Measurements from ENCODE around the gene NPC1. TPM values are rescaled to one million over a fixed set of nuclear protein-coding genes. Genes with fewer than 3 reads are reported as not detected.

The NPC1 gene
- total RNA-seq, 1 experiment from 2014 or later = 63.4 TPM

GRCh38 chr18:23627970-23628369 lies 41.7 kb upstream of the NPC1 start:
- Histone ChIP-seq H3K4me2 (ENCODE audit: low read depth, low read length, poor library complexity, severe bottlenecking) (no peak overlapping the region), H3K9ac (ENCODE audit: low read length) (no peak overlapping the region), H3K36me3 (ENCODE audit: insufficient read depth, low read length) (no peaks in the 10 kb centered on the region), H3K9me3 (ENCODE audit: low read length) (no peaks in the 10 kb centered on the region), H3K27ac (ENCODE audit: low read length) (no peak overlapping the region), H2AFZ (ENCODE audit: low read length) (no peak overlapping the region), H3K9me2 (replicated peaks; ENCODE audit: insufficient read depth, low read length) (no peaks in the 10 kb centered on the region), H3K79me2 (ENCODE audit: low read length) (no peaks in the 10 kb centered on the region), H3K4me1 (ENCODE audit: low read length) (no peaks in the 10 kb centered on the region), H3K27me3 (ENCODE audit: low read length) (no peaks in the 10 kb centered on the region), H3K4me3 (ENCODE audit: low read length) (no peak overlapping the region), H4K20me1 (ENCODE audit: insufficient read depth, low read depth, low read length) (no peaks in the 10 kb centered on the region)
- no peak for DNase-seq

GRCh38 chr18:23627321-23627720 lies 41.0 kb upstream of the NPC1 start:
- H4K20me1 ChIP-seq (ENCODE audit: insufficient read depth, low read depth, low read length) = no peaks in the 10 kb centered on the region
- no peak overlapping the region for H3K9ac ChIP-seq (ENCODE audit: low read length)
- no peaks in the 10 kb centered on the region for H3K36me3 ChIP-seq (ENCODE audit: insufficient read depth, low read length)
- no peaks in the 10 kb centered on the region for H3K79me2 ChIP-seq (ENCODE audit: low read length)
- H3K27me3 ChIP-seq (ENCODE audit: low read length) = no peaks in the 10 kb centered on the region
- H2AFZ ChIP-seq (ENCODE audit: low read length) = no peak overlapping the region
- H3K27ac ChIP-seq (ENCODE audit: low read length) = no peak overlapping the region
- no peaks in the 10 kb centered on the region for H3K4me1 ChIP-seq (ENCODE audit: low read length)
- H3K9me3 ChIP-seq (ENCODE audit: low read length) = no peaks in the 10 kb centered on the region
- no peaks in the 10 kb centered on the region for H3K9me2 ChIP-seq (replicated peaks; ENCODE audit: insufficient read depth, low read length)
- no peak for DNase-seq
- no peak overlapping the region for H3K4me3 ChIP-seq (ENCODE audit: low read length)
- H3K4me2 ChIP-seq (ENCODE audit: low read depth, low read length, poor library complexity, severe bottlenecking) = no peak overlapping the region

- H3K4me3 ChIP-seq (ENCODE audit: low read length) = no peak overlapping the region
- H3K4me1 ChIP-seq (ENCODE audit: low read length) = no peaks in the 10 kb centered on the region
- no peak overlapping the region for H3K4me2 ChIP-seq (ENCODE audit: low read depth, low read length, poor library complexity, severe bottlenecking)
- H3K9ac ChIP-seq (ENCODE audit: low read length) = no peak overlapping the region
- DNase-seq = no peak
- no peaks in the 10 kb centered on the region for H3K9me2 ChIP-seq (replicated peaks; ENCODE audit: insufficient read depth, low read length)
- H4K20me1 ChIP-seq (ENCODE audit: insufficient read depth, low read depth, low read length) = no peaks in the 10 kb centered on the region
- no peaks in the 10 kb centered on the region for H3K79me2 ChIP-seq (ENCODE audit: low read length)
- H3K9me3 ChIP-seq (ENCODE audit: low read length) = no peaks in the 10 kb centered on the region
- no peaks in the 10 kb centered on the region for H3K36me3 ChIP-seq (ENCODE audit: insufficient read depth, low read length)
- H3K27ac ChIP-seq (ENCODE audit: low read length) = no peak overlapping the region
- no peak overlapping the region for H2AFZ ChIP-seq (ENCODE audit: low read length)
- no peaks in the 10 kb centered on the region for H3K27me3 ChIP-seq (ENCODE audit: low read length)
These were observed 40.4 kb upstream of the NPC1 start for GRCh38 chr18:23626451-23627279.

GRCh38 chr18:23623040-23623439 lies 36.7 kb upstream of the NPC1 start:
- H3K9ac ChIP-seq (ENCODE audit: low read length) = no peak overlapping the region
- no peak overlapping the region for H3K4me3 ChIP-seq (ENCODE audit: low read length)
- H3K36me3 ChIP-seq (ENCODE audit: insufficient read depth, low read length) = no peaks in the 10 kb centered on the region
- H3K9me2 ChIP-seq (replicated peaks; ENCODE audit: insufficient read depth, low read length) = no peaks in the 10 kb centered on the region
- H3K27me3 ChIP-seq (ENCODE audit: low read length) = no peaks in the 10 kb centered on the region
- H2AFZ ChIP-seq (ENCODE audit: low read length) = no peak overlapping the region
- no peaks in the 10 kb centered on the region for H3K9me3 ChIP-seq (ENCODE audit: low read length)
- no peak overlapping the region for H3K27ac ChIP-seq (ENCODE audit: low read length)
- no peaks in the 10 kb centered on the region for H3K79me2 ChIP-seq (ENCODE audit: low read length)
- H3K4me1 ChIP-seq (ENCODE audit: low read length) = no peaks in the 10 kb centered on the region
- no peak overlapping the region for H3K4me2 ChIP-seq (ENCODE audit: low read depth, low read length, poor library complexity, severe bottlenecking)
- no peak for DNase-seq
- no peaks in the 10 kb centered on the region for H4K20me1 ChIP-seq (ENCODE audit: insufficient read depth, low read depth, low read length)

GRCh38 chr18:23619388-23619881 lies 33.1 kb upstream of the NPC1 start:
- Histone ChIP-seq H4K20me1 (ENCODE audit: insufficient read depth, low read depth, low read length) (no peaks in the 10 kb centered on the region), H3K27ac (ENCODE audit: low read length) (no peak overlapping the region), H3K36me3 (ENCODE audit: insufficient read depth, low read length) (no peaks in the 10 kb centered on the region), H3K79me2 (ENCODE audit: low read length) (no peaks in the 10 kb centered on the region), H2AFZ (ENCODE audit: low read length) (no peak overlapping the region), H3K4me3 (ENCODE audit: low read length) (no peak overlapping the region), H3K9me2 (replicated peaks; ENCODE audit: insufficient read depth, low read length) (no peaks in the 10 kb centered on the region), H3K9ac (ENCODE audit: low read length) (no peak overlapping the region), H3K9me3 (ENCODE audit: low read length) (no peaks in the 10 kb centered on the region), H3K27me3 (ENCODE audit: low read length) (no peaks in the 10 kb centered on the region), H3K4me1 (ENCODE audit: low read length) (no peaks in the 10 kb centered on the region), H3K4me2 (ENCODE audit: low read depth, low read length, poor library complexity, severe bottlenecking) (no peak overlapping the region)
- no peak for DNase-seq

- Histone ChIP-seq H3K79me2 (ENCODE audit: low read length) (no peaks in the 10 kb centered on the region), H3K4me3 (ENCODE audit: low read length) (no peak overlapping the region), H3K9me3 (ENCODE audit: low read length) (no peaks in the 10 kb centered on the region), H2AFZ (ENCODE audit: low read length) (no peak overlapping the region), H3K9ac (ENCODE audit: low read length) (no peak overlapping the region), H3K36me3 (ENCODE audit: insufficient read depth, low read length) (no peaks in the 10 kb centered on the region), H3K27me3 (ENCODE audit: low read length) (no peaks in the 10 kb centered on the region), H3K4me1 (ENCODE audit: low read length) (no peaks in the 10 kb centered on the region), H4K20me1 (ENCODE audit: insufficient read depth, low read depth, low read length) (no peaks in the 10 kb centered on the region), H3K27ac (ENCODE audit: low read length) (no peak overlapping the region), H3K4me2 (ENCODE audit: low read depth, low read length, poor library complexity, severe bottlenecking) (no peak overlapping the region), H3K9me2 (replicated peaks; ENCODE audit: insufficient read depth, low read length) (no peaks in the 10 kb centered on the region)
- no peak for DNase-seq
These were observed 32.6 kb upstream of the NPC1 start for GRCh38 chr18:23618862-23619387.

- Histone ChIP-seq H3K9me2 (replicated peaks; ENCODE audit: insufficient read depth, low read length) (no peaks in the 10 kb centered on the region), H4K20me1 (ENCODE audit: insufficient read depth, low read depth, low read length) (no peaks in the 10 kb centered on the region), H3K27me3 (ENCODE audit: low read length) (no peaks in the 10 kb centered on the region), H3K27ac (ENCODE audit: low read length) (no peak overlapping the region), H3K36me3 (ENCODE audit: insufficient read depth, low read length) (no peaks in the 10 kb centered on the region), H3K9ac (ENCODE audit: low read length) (no peak overlapping the region), H2AFZ (ENCODE audit: low read length) (no peak overlapping the region), H3K4me1 (ENCODE audit: low read length) (no peaks in the 10 kb centered on the region), H3K9me3 (ENCODE audit: low read length) (no peaks in the 10 kb centered on the region), H3K4me2 (ENCODE audit: low read depth, low read length, poor library complexity, severe bottlenecking) (no peak overlapping the region), H3K79me2 (ENCODE audit: low read length) (no peaks in the 10 kb centered on the region), H3K4me3 (ENCODE audit: low read length) (no peak overlapping the region)
- no peak for DNase-seq
These were observed 31.2 kb upstream of the NPC1 start for GRCh38 chr18:23617412-23618014.

- H3K9ac ChIP-seq (ENCODE audit: low read length) = no peak overlapping the region
- H3K36me3 ChIP-seq (ENCODE audit: insufficient read depth, low read length) = no peaks in the 10 kb centered on the region
- no peak overlapping the region for H3K4me2 ChIP-seq (ENCODE audit: low read depth, low read length, poor library complexity, severe bottlenecking)
- H4K20me1 ChIP-seq (ENCODE audit: insufficient read depth, low read depth, low read length) = no peaks in the 10 kb centered on the region
- H3K4me1 ChIP-seq (ENCODE audit: low read length) = no peaks in the 10 kb centered on the region
- no peak overlapping the region for H3K4me3 ChIP-seq (ENCODE audit: low read length)
- no peaks in the 10 kb centered on the region for H3K79me2 ChIP-seq (ENCODE audit: low read length)
- H3K9me3 ChIP-seq (ENCODE audit: low read length) = no peaks in the 10 kb centered on the region
- no peak overlapping the region for H2AFZ ChIP-seq (ENCODE audit: low read length)
- no peak for DNase-seq
- no peaks in the 10 kb centered on the region for H3K9me2 ChIP-seq (replicated peaks; ENCODE audit: insufficient read depth, low read length)
- H3K27ac ChIP-seq (ENCODE audit: low read length) = no peak overlapping the region
- no peaks in the 10 kb centered on the region for H3K27me3 ChIP-seq (ENCODE audit: low read length)
These were observed 30.0 kb upstream of the NPC1 start for GRCh38 chr18:23616258-23616657.

All from Karpas-422 (cell line).